HG03064 (cell line): ENCODE results near the gene GRPEL2.
"Not testable (repeated sequence)": the region's sequence is repeated elsewhere in the genome, so short reads cannot be mapped to it uniquely, and the experiment has no call there.

ENCODE experiments used
- ATAC-seq: cut with Tn5 transposase; IDR thresholded peaks from one replicate; pipeline ENCODE4 v1.9.1; 2021; ENCODE audit warnings: low read depth; ENCODE audit not compliant: unreplicated experiment

GRPEL2 gene

DNA sequence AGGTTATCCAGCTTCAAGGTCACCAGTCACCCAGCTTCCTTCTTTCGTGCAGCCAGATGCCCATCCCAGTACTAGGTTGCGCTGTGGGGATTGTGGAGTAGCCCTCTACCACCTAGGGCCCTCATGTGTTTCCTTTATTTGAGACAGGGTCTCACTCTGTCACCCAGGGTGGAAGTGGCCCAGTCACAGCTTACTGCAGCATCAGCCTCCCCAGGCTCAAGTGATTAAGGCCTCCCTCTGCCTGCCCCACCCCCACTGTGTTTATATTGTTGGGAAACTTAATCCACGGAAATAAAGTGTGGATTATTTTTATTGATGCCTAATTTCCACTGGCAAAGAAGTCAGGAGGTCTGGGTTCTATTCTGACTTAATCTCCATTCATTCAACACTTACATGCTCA lies 29.5 kb downstream of the GRPEL2 start:
- ATAC-seq, result no peak

GRCh38 chr5:149375434-149375833 lies 30.1 kb downstream of the GRPEL2 start:
- no peak for ATAC-seq

- ATAC-seq, result no peak
Observed at GRCh38 chr5:149376104-149376503, 30.8 kb downstream of the GRPEL2 start.

- no peak for ATAC-seq
Observed at GRCh38 chr5:149376711-149377447, 31.6 kb downstream of the GRPEL2 start.

DNA sequence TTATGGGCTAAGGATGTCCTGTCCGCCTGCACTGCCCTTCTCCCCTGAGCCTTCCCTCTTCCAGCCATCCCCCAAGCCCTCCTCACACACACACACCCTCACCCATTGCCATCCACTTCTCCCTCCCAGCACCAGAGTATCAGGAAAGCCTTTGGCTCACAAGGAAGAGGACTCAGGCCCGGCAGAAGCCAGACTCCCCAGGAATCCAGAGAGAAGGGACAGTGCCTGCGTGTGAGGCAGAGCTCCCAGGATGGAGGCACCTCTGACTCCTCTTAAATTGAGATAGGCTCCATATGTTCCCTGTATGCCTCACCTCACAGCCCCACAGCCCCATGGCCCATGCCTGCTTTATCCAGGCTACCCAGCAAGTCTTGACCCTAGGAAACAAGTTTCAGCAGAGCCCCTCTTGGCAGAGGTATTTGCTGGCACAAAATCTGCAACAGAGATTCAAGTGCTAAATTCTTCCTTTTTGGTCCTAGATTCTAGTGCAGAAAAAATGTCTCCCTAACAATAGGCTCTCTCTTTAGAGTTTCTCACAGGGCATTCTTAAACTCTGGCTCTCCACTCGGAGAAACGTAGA lies 33.0 kb downstream of the GRPEL2 start:
- no peak for ATAC-seq

DNA sequence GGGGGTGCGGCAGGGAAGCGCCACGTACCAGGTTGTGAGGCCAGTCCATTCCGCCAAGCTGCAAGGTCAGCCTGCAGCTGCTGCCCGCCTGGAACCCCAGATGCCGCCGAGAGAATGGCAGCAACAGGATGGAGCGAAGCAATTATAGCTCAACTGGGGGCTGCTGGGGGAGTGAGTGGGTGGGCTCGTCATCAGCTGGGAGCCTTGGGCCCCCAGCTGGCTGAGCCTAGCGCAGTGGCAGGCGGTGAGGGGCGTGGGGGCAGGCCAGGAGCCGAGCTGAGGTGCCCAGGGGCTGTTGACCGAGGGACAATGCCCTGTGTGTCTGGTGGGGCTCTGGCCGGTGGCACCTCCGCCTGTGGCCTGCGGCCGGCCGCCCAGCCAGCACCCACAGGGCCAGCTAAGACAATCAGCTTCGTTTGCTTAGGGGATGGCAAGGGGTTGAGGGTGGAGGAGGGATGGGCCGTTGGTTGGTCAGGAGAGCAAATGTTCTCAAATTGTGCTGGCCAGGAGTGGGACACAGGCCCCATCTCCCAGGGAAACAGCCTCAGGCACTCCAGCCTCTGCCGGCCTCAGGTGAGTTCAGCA lies 34.0 kb downstream of the GRPEL2 start, which contains the start of gene IL17B:
TSS of gene IL17B (minus strand) at position 116 of the 585 bp plus-strand sequence. CDS start at position 49, 67 bp downstream.
- ATAC-seq, result no peak

- ATAC-seq, result no peak
Observed at GRCh38 chr5:149379818-149380374, 34.6 kb downstream of the GRPEL2 start.

- ATAC-seq, result no peak
Observed at GRCh38 chr5:149380466-149381121, 35.3 kb downstream of the GRPEL2 start.

- no peak for ATAC-seq
Observed at GRCh38 chr5:149381261-149381985, 36.1 kb downstream of the GRPEL2 start.

- ATAC-seq, result no peak
Observed at GRCh38 chr5:149381986-149382338, 36.7 kb downstream of the GRPEL2 start.

GRCh38 chr5:149382517-149383220 lies 37.4 kb downstream of the GRPEL2 start:
- no peak for ATAC-seq

DNA sequence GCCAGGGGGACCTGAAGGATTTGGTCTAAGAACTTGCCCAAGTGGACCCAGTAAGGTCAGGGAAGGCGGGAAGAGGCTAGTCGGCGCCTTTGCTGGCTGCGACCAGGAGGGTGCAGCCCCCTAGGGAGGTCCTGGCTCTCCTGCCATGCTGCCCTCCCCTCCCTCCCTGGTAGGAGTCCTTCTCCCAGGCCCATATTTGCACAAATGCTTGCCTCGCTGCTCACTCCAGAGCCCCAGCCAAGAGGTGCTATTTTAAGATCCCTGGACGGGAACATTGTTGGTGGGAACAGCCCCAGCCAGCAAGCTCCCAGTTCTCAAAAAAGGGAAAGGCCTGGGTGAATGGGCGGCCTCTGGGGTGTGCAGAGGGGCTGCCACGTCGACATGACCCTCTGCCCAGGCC lies 38.1 kb downstream of the GRPEL2 start:
- no peak for ATAC-seq

- ATAC-seq, result no peak
Observed at GRCh38 chr5:149386166-149386565, 40.9 kb downstream of the GRPEL2 start.

DNA sequence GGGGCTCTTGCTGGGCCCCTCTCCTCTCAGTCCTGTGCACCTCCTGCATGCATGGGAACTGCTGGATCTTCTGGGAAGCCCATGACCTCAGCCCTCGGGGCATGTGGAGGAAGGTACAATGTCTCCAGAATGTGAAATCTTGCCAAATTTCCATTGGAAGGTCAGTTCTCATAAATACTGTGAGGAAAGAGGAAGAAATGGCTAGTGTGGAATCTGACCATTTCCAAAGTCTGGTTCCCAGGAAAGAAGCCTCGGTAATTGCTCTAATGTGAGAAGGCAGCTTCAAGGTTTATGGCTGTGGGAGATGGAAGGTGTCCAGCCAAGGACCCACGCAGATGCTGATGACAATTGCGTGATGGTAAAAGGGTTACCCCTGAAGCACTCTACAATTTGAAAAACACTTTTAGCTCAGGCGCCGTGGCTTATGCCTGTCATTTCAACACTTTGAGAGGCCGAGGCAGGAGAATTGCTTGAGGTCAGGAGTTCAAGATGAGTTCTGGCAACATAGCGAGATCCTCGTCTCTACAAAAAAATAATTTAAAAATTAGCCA lies 41.9 kb downstream of the GRPEL2 start:
- ATAC-seq, result no peak

DNA sequence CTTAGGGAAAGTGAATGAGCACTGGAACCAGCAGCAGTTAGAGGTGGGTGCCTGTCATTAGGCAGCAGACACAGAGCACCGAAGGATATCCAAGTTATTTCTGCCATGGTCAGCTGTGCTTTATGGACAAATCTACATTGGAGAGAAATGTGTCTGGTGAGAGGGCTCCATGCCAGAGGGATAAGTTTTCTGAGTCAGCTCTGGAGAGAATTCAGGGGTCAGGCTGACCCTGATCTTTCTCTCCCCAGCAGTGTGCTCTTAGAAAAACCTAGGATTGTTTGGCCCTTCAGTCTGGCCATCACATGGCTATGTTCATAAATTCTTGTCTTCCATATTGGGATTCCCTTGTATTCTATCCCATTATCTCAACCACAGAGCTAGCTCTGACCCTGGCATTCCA lies 42.7 kb downstream of the GRPEL2 start:
- no peak for ATAC-seq

DNA sequence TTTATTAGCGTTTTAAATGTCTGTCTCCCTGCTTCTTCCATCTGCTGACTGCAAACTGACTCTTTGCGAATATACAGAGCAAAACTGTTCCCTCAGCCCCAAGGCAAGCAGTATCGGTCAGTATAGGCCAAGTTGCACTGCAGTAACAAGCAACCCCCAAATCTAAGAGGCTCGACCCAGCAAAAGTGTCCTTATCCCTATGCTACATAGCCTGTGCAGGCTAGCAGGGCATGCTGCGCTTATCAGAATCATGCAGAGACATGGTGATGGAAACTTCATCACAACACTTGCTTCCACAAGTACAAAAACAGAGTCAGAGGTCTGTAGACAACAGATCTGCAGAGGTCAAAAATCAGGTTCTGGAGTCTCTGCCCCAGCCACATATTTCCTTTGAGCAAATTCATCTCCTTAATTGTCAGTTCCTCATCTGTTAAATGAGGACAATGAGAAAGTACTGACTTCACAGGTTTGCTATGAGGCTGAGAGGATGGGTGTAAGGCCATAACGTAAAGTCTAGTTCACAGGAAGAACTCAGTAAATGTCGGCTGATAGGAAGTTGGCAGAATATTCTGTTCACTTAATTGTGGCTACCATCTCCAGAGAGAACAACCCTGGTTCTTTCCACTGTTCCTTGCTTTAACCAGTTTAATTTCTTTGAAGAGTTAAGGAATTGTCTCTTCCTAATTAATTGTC lies 43.3 kb downstream of the GRPEL2 start:
- ATAC-seq, result no peak

GRCh38 chr5:149389552-149390495 lies 44.5 kb downstream of the GRPEL2 start:
- no peak for ATAC-seq

DNA sequence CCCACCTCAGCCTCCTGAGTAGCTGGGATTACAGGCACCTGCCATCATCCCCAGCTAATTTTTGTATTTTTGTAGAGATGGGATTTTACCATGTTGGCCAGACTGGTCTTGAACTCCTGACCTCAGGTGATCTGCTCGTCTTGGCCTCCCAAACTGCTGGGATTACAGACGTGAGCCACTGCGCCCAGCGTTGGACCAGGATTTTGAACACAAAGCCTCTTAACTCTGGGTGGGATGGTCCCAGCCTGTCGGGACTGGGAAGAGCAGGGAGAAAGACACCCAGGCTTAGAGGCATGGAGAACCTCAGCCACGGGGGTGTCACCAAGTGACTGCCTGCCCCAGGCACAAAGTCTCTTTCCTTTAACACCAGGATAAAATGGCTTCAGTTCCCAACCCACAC lies 45.8 kb downstream of the GRPEL2 start:
- ATAC-seq, result not testable (repeated sequence)
